ENCODE results near the gene KCND1. TPM values are rescaled to one million over a fixed set of nuclear protein-coding genes. Genes with fewer than 3 reads are reported as not detected.

Gene KCND1
- total RNA-seq, 2 donors from 2014 or later: 0.90 to 1.0 TPM

GRCh38 chrX:48957827-48958634 lies 13.6 kb downstream of the KCND1 start:
- Histone ChIP-seq H3K9ac (ENCODE audit: low read depth in 2 of 2, low read length in 2 of 2) (peak overlapping the region; percentile 79 to 89), H3K4me3 (peak overlapping the region; percentile 57), H3K4me1 (no peaks in the 10 kb centered on the region), H3K36me3 (no peaks in the 10 kb centered on the region), H3K27me3 (no peaks in the 10 kb centered on the region), H3K27ac (peak overlapping the region; percentile 94), H3K9me3 (no peaks in the 10 kb centered on the region)
- no peak for TF ChIP-seq CTCF (IDR thresholded peaks at IDR 0.05)
- DNase-seq: peak; percentile 94
- intact Hi-C loops (cut with DNase I): no loop called here

GRCh38 chrX:48957477-48957826 lies 14.2 kb downstream of the KCND1 start, which contains the start of gene OTUD5:
Gene OTUD5, minus strand, starts transcription at chrX:48957607. Its CDS starts 37 bp downstream, at chrX:48957570.
- intact Hi-C loops (cut with DNase I): no loop called here

GRCh38 chrX:48956728-48957414 lies 14.8 kb downstream of the KCND1 start:
- Histone ChIP-seq H3K27me3 (no peaks in the 10 kb centered on the region), H3K27ac (peak overlapping the region; percentile 61), H3K4me1 (no peaks in the 10 kb centered on the region), H3K9me3 (no peaks in the 10 kb centered on the region), H3K4me3 (peak overlapping the region; percentile 57), H3K36me3 (no peaks in the 10 kb centered on the region), H3K9ac (ENCODE audit: low read depth in 2 of 2, low read length in 2 of 2) (peak overlapping the region; percentile 84 to 89)
- DNase-seq: peak; percentile 31
- intact Hi-C loops (cut with DNase I): no loop called here
- no peak for TF ChIP-seq CTCF (IDR thresholded peaks at IDR 0.05)

More at GRCh38 chrX:48957477-48957826, 14.2 kb downstream of the KCND1 start, which contains the start of gene OTUD5:
- peak within 1 kb of the TSS; percentile 94 for H3K27ac ChIP-seq
- no peak for TF ChIP-seq CTCF (IDR thresholded peaks at IDR 0.05)
- no peaks in the 10 kb centered on the region for H3K36me3 ChIP-seq
- peak within 1 kb of the TSS; percentile 84 to 89 for H3K9ac ChIP-seq (ENCODE audit: low read depth in 2 of 2, low read length in 2 of 2)
- DNase-seq: no peak
- H3K9me3 ChIP-seq: no peaks in the 10 kb centered on the region
- no peaks in the 10 kb centered on the region for H3K4me1 ChIP-seq
- no peaks in the 10 kb centered on the region for H3K27me3 ChIP-seq
- H3K4me3 ChIP-seq: peak within 1 kb of the TSS; percentile 57

- Histone ChIP-seq H3K9me3 (no peaks in the 10 kb centered on the region), H3K4me1 (no peaks in the 10 kb centered on the region), H3K4me3 (no peak overlapping the region), H3K9ac (ENCODE audit: low read depth in 2 of 2, low read length in 2 of 2) (no peak overlapping the region), H3K36me3 (no peaks in the 10 kb centered on the region), H3K27ac (no peak overlapping the region), H3K27me3 (no peaks in the 10 kb centered on the region)
- intact Hi-C loops (cut with DNase I): no loop called here
- no peak for DNase-seq
- TF ChIP-seq CTCF (IDR thresholded peaks at IDR 0.05): no peak
Observed at GRCh38 chrX:48948589-48948988, 23.1 kb downstream of the KCND1 start.

GRCh38 chrX:48945517-48946348 lies 25.9 kb downstream of the KCND1 start:
- Histone ChIP-seq H3K36me3 (no peaks in the 10 kb centered on the region), H3K27ac (no peak overlapping the region), H3K4me3 (no peak overlapping the region), H3K27me3 (no peaks in the 10 kb centered on the region), H3K9ac (ENCODE audit: low read depth in 2 of 2, low read length in 2 of 2) (no peak overlapping the region), H3K4me1 (no peaks in the 10 kb centered on the region), H3K9me3 (no peaks in the 10 kb centered on the region)
- intact Hi-C loops (cut with DNase I): no loop called here
- peak; percentile 55 for DNase-seq
- peak; percentile 86 for TF ChIP-seq CTCF (IDR thresholded peaks at IDR 0.05)
